AG04449 (cell line): ENCODE results near the gene TMEM43.
"Not testable (repeated sequence)": the region's sequence is repeated elsewhere in the genome, so short reads cannot be mapped to it uniquely, and the experiment has no call there.

Experiments used
- CTCF ChIA-PET: fragments of 350-600 bp; formaldehyde crosslinking; extraction: SDS; loops from one replicate; lab custom pipeline; 2021; ENCODE audit warnings: antibody characterized with exemption; lab: Yijun Ruan, JAX
- POLR2A ChIA-PET: fragments of 400-600, 350-600 bp; formaldehyde crosslinking; extraction: SDS; loops from one replicate; lab custom pipeline; 2020; ENCODE audit warnings: antibody characterized with exemption, inconsistent platforms; lab: Yijun Ruan, JAX
- DNase-seq: peaks from one replicate; pipeline ENCODE4 v3.0.0-alpha.2; 2010; ENCODE audit warnings: low read depth, low spot score
- H3K4me3 ChIP-seq: 2 replicates; pipeline ENCODE4 v1.5.1; 2011; ENCODE audit warnings: low read depth, mild to moderate bottlenecking, control low read depth, low read length
- CTCF ChIP-seq: IDR thresholded peaks from one replicate; pipeline ENCODE4 v1.5.1; 2011; ENCODE audit warnings: mild to moderate bottlenecking, moderate library complexity, low read length, control low read depth, inconsistent platforms; ENCODE audit not compliant: insufficient read depth; ENCODE audit errors: missing control alignments

TMEM43 gene

GRCh38 chr3:14117468-14118399 lies 7.1 kb upstream of the TMEM43 start:
- ChIA-PET POLR2A (no interaction called here), CTCF (interaction anchor here (4.7 kb wide), 1 partner anchor 460 kb away, joined by 18 read pairs; no protein-coding TSS in a partner anchor)
- H3K4me3 ChIP-seq, result no peak overlapping the region
- DNase-seq, result no peak
- no peak for TF ChIP-seq CTCF

- ChIA-PET CTCF (interaction anchor here (1.4 kb wide), 1 partner anchor 222 kb away, joined by 7 read pairs; no protein-coding TSS in a partner anchor), POLR2A (no interaction called here)
- H3K4me3 ChIP-seq, result no peak overlapping the region
- TF ChIP-seq CTCF, result no peak
- DNase-seq, result no peak
Observed at GRCh38 chr3:14118400-14119381, 6.2 kb upstream of the TMEM43 start.

- ChIA-PET POLR2A (no interaction called here), CTCF (interaction anchor here (1.4 kb wide), 1 partner anchor 223 kb away, joined by 7 read pairs; no protein-coding TSS in a partner anchor)
- TF ChIP-seq CTCF, result no peak
- H3K4me3 ChIP-seq, result no peak overlapping the region
- no peak for DNase-seq
Observed at GRCh38 chr3:14119651-14120050, 5.2 kb upstream of the TMEM43 start.

GRCh38 chr3:14120111-14120920 lies 4.5 kb upstream of the TMEM43 start:
- POLR2A ChIA-PET, result no interaction called here
- no peak for DNase-seq
- CTCF ChIA-PET, result interaction anchor here (1.4 to 2.0 kb wide), 2 partner anchors 223 kb away, joined by 6 to 7 read pairs; no protein-coding TSS in a partner anchor
- no peak for TF ChIP-seq CTCF
- no peak overlapping the region for H3K4me3 ChIP-seq

GRCh38 chr3:14120921-14121448 lies 3.9 kb upstream of the TMEM43 start:
- DNase-seq, H3K4me3 ChIP-seq, POLR2A ChIA-PET: not testable (repeated sequence)
- CTCF ChIA-PET, result interaction anchor here (1.1 to 2.0 kb wide), 2 partner anchors 8 to 224 kb away, joined by 4 to 6 read pairs; no protein-coding TSS in a partner anchor
